H7 (cell line): ENCODE measurements around the gene SAPCD1. TPM values are rescaled to one million over a fixed set of nuclear protein-coding genes. Genes with fewer than 3 reads are reported as not detected.
A peak's percentile ranks its signal among the peaks of the same experiment; 100 is the strongest.

Experiments used
- DNase-seq: peaks from one replicate; pipeline ENCODE4 v3.0.0; 2012
- H3K27me3 ChIP-seq: 2 replicates; pipeline ENCODE4 v1.6.0; 2011; ENCODE audit warnings: mild to moderate bottlenecking, low read length; ENCODE audit not compliant: control insufficient read depth, insufficient read depth
- H3K36me3 ChIP-seq: replicated peaks from 2 replicates; pipeline ENCODE4 v1.5.1; 2011; ENCODE audit warnings: low read length; ENCODE audit not compliant: control insufficient read depth, insufficient read depth
- H3K4me3 ChIP-seq: 2 replicates; pipeline ENCODE4 v1.5.1; 2011; ENCODE audit warnings: low read depth, mild to moderate bottlenecking, control low read depth, low read length, moderate library complexity; ENCODE audit not compliant: insufficient read depth
- total RNA-seq: library from RNA; depleted of rRNA; stranded (reverse); fragments of >200 nt; shearing (Covaris generic); gene quantifications from 2 replicates; pipeline ENCODE4 v1.2.3, GENCODE V29; 2014

Gene SAPCD1
- total RNA-seq, 1 experiment from 2014 or later: 1.8 TPM

- Histone ChIP-seq H3K36me3 (peaks cover 22% of the 10 kb centered on the region), H3K27me3 (no peaks in the 10 kb centered on the region; the same call in 1 of the 2 replicates), H3K4me3 (no peak overlapping the region)
- DNase-seq: no peak
Measured at GRCh38 chr6:31760790-31761189, 1.7 kb upstream of the SAPCD1 start.

GRCh38 chr6:31761343-31761742 lies 1.1 kb upstream of the SAPCD1 start:
- Histone ChIP-seq H3K4me3 (no peak overlapping the region), H3K36me3 (peaks cover 22% of the 10 kb centered on the region), H3K27me3 (no peaks in the 10 kb centered on the region; the same call in 1 of the 2 replicates)
- DNase-seq: no peak

GRCh38 chr6:31762878-31763618 lies 592 bp downstream of the SAPCD1 start:
- Histone ChIP-seq H3K4me3 (no peak overlapping the region), H3K27me3 (no peaks in the 10 kb centered on the region; the same call in 1 of the 2 replicates), H3K36me3 (peaks cover 22% of the 10 kb centered on the region)
- peak; percentile 43 for DNase-seq

- peak; percentile 78 for DNase-seq
- no peaks in the 10 kb centered on the region; the same call in 1 of the 2 replicates for H3K27me3 ChIP-seq
- no peak overlapping the region for H3K4me3 ChIP-seq
- H3K36me3 ChIP-seq: peaks cover 22% of the 10 kb centered on the region
Measured at GRCh38 chr6:31763619-31763940, 1.1 kb downstream of the SAPCD1 start.

GRCh38 chr6:31764198-31764597 lies 1.7 kb downstream of the SAPCD1 start:
- no peaks in the 10 kb centered on the region; the same call in 1 of the 2 replicates for H3K27me3 ChIP-seq
- peak; percentile 40 for DNase-seq
- peaks cover 21% of the 10 kb centered on the region for H3K36me3 ChIP-seq
- H3K4me3 ChIP-seq: no peak overlapping the region

GRCh38 chr6:31765559-31765909 lies 3.1 kb downstream of the SAPCD1 start:
- H3K4me3 ChIP-seq: no peak overlapping the region

GRCh38 chr6:31765910-31766794 lies 3.7 kb downstream of the SAPCD1 start:
- DNase-seq: peak; percentile 95
- Histone ChIP-seq H3K36me3 (peaks cover 11% of the 10 kb centered on the region), H3K4me3 (peak overlapping the region; percentile 48)

More at GRCh38 chr6:31765559-31765909, 3.1 kb downstream of the SAPCD1 start:
- no peaks in the 10 kb centered on the region; the same call in 1 of the 2 replicates for H3K27me3 ChIP-seq
- peaks cover 15% of the 10 kb centered on the region for H3K36me3 ChIP-seq
- no peak for DNase-seq

GRCh38 chr6:31767096-31767645 lies 4.7 kb downstream of the SAPCD1 start:
- DNase-seq: peak; percentile 53
- Histone ChIP-seq H3K4me3 (no peak overlapping the region), H3K27me3 (no peaks in the 10 kb centered on the region; the same call in 1 of the 2 replicates), H3K36me3 (peaks cover 3% of the 10 kb centered on the region)

More at GRCh38 chr6:31765910-31766794, 3.7 kb downstream of the SAPCD1 start:
- no peaks in the 10 kb centered on the region; the same call in 1 of the 2 replicates for H3K27me3 ChIP-seq

GRCh38 chr6:31768363-31769257 lies 6.2 kb downstream of the SAPCD1 start:
- DNase-seq: peak; percentile 17
- peaks cover 3% of the 10 kb centered on the region for H3K36me3 ChIP-seq

GRCh38 chr6:31769684-31770371 lies 7.4 kb downstream of the SAPCD1 start:
- no peaks in the 10 kb centered on the region; the same call in 1 of the 2 replicates for H3K27me3 ChIP-seq
- H3K36me3 ChIP-seq: no peaks in the 10 kb centered on the region
- H3K4me3 ChIP-seq: no peak overlapping the region
- DNase-seq: peak; percentile 98

More at GRCh38 chr6:31768363-31769257, 6.2 kb downstream of the SAPCD1 start:
- Histone ChIP-seq H3K4me3 (no peak overlapping the region), H3K27me3 (no peaks in the 10 kb centered on the region; the same call in 1 of the 2 replicates)

- peak; percentile 15 for DNase-seq
- H3K4me3 ChIP-seq: no peak overlapping the region
- H3K36me3 ChIP-seq: no peaks in the 10 kb centered on the region
- no peaks in the 10 kb centered on the region; the same call in 1 of the 2 replicates for H3K27me3 ChIP-seq
Measured at GRCh38 chr6:31770860-31771259, 8.4 kb downstream of the SAPCD1 start.

- no peaks in the 10 kb centered on the region for H3K27me3 ChIP-seq
- H3K36me3 ChIP-seq: no peaks in the 10 kb centered on the region
- DNase-seq: peak; percentile 6
Measured at GRCh38 chr6:31771992-31772358, 9.5 kb downstream of the SAPCD1 start.

GRCh38 chr6:31775184-31775583 lies 12.7 kb downstream of the SAPCD1 start:
- no peaks in the 10 kb centered on the region for H3K27me3 ChIP-seq
- no peak for DNase-seq

More at GRCh38 chr6:31771992-31772358, 9.5 kb downstream of the SAPCD1 start:
- H3K4me3 ChIP-seq: no peak overlapping the region

More at GRCh38 chr6:31775184-31775583, 12.7 kb downstream of the SAPCD1 start:
- Histone ChIP-seq H3K36me3 (peaks cover 4% of the 10 kb centered on the region), H3K4me3 (no peak overlapping the region)
